GM12872 (cell line): Measurements from ENCODE around the gene GLRA1.

Experiments
- CTCF ChIP-seq: IDR thresholded peaks from 3 replicates; pipeline ENCODE4 v1.5.1; 2011; ENCODE audit warnings: low read depth, mild to moderate bottlenecking, low read length, moderate library complexity; ENCODE audit not compliant: insufficient read depth

GLRA1 gene

GRCh38 chr5:151847871-151848270, 76.8 kb downstream of the GLRA1 start:
- TF ChIP-seq CTCF = no peak

- no peak for TF ChIP-seq CTCF
Measured at GRCh38 chr5:151846765-151847164, 77.9 kb downstream of the GLRA1 start.

- TF ChIP-seq CTCF = no peak
Measured at GRCh38 chr5:151829370-151829769, 95.3 kb downstream of the GLRA1 start.

GRCh38 chr5:151825445-151825844, 99.2 kb downstream of the GLRA1 start:
- TF ChIP-seq CTCF = peak; percentile 87

GRCh38 chr5:151822141-151822540, 102.5 kb downstream of the GLRA1 start:
- no peak for TF ChIP-seq CTCF

- TF ChIP-seq CTCF = no peak
Measured at GRCh38 chr5:151820903-151821302, 103.7 kb downstream of the GLRA1 start.

GRCh38 chr5:151820271-151820670, 104.4 kb downstream of the GLRA1 start:
- no peak for TF ChIP-seq CTCF

GRCh38 chr5:151819830-151820229, 104.8 kb downstream of the GLRA1 start:
- TF ChIP-seq CTCF = no peak
